Measurements from ENCODE around the gene C14orf119. TPM values are rescaled to one million over a fixed set of nuclear protein-coding genes. Genes with fewer than 3 reads are reported as not detected.

The C14orf119 gene
- polyA plus RNA-seq, 3 donors: 17.5 to 110 (median 106) TPM

- intact Hi-C loops (cut with micrococcal nuclease): loop anchor here (5.0 to 10.0 kb wide), 2 partner anchors 190 to 228 kb away; partner anchors contain the start of genes HOMEZ (in 1 of the 2) and PABPN1 (in 1 of the 2)
- Histone ChIP-seq H2AFZ (ENCODE audit: insufficient read depth, low read depth, low read length, poor library complexity, severe bottlenecking) (peak within 1 kb of the TSS; percentile 89), H3K9ac (ENCODE audit: insufficient read depth, low read length, poor library complexity, severe bottlenecking) (peak within 1 kb of the TSS; percentile 98), H3K4me3 (replicated peaks in 1 of 3; ENCODE audit: low read depth in 2 of 3, low read length in 3 of 3) (peak within 1 kb of the TSS; percentile 80 to 98 (median 88)), H3K36me3 (replicated peaks in 1 of 2; ENCODE audit: control insufficient read depth in 1 of 2, insufficient read depth in 2 of 2, low read length in 2 of 2) (peaks cover 51 to 62% of the 10 kb centered on the region in 2 donors), H3K4me2 (replicated peaks; ENCODE audit: extremely low read depth, low read length, poor library complexity, severe bottlenecking) (peak within 1 kb of the TSS; percentile 88), H3K27me3 (ENCODE audit: control insufficient read depth in 2 of 2, insufficient read depth in 2 of 2, low read length in 2 of 2) (no peaks in the 10 kb centered on the region), H3K79me2 (ENCODE audit: insufficient read depth, low read length) (peaks cover 95% of the 10 kb centered on the region), H3K9me3 (replicated peaks in 1 of 2; ENCODE audit: control insufficient read depth in 1 of 2, insufficient read depth in 1 of 2, low read length in 2 of 2) (no peaks in the 10 kb centered on the region), H3K27ac (ENCODE audit: low read depth in 1 of 2, low read length in 2 of 2) (peak within 1 kb of the TSS; percentile 95 to 96), H3K4me1 (ENCODE audit: control insufficient read depth in 1 of 2, insufficient read depth in 2 of 2, low read length in 2 of 2) (peaks cover 21 to 35% of the 10 kb centered on the region in 2 donors), H4K20me1 (ENCODE audit: insufficient read depth, low read length) (peaks cover 66% of the 10 kb centered on the region)
- Mint-ChIP-seq H3K36me3 (peaks cover 51 to 57% of the 10 kb centered on the region in 2 donors), H3K27ac (no peak within 1 kb of the TSS), H3K4me1 (peaks cover 19% of the 10 kb centered on the region), H3K27me3 (ENCODE audit: low read depth in 3 of 3) (no peaks in the 10 kb centered on the region), H3K9me3 (no peaks in the 10 kb centered on the region), H3K4me3 (no peak within 1 kb of the TSS)
- no peak for TF ChIP-seq CTCF (IDR thresholded peaks at IDR 0.05)
- WGBS (ENCODE audit: insufficient coverage): under 1% methylated on average over 52 of the region's 55 CpGs
- peak in 2 of 3 donors; percentile 55 to 77 for DNase-seq
Measured at GRCh38 chr14:23094666-23095195, 574 bp upstream of the C14orf119 start, which contains the start of gene ACIN1. ACIN1 (minus strand) TSS chr14:23095136; CDS start chr14:23095112, 24 bp downstream.

DNA sequence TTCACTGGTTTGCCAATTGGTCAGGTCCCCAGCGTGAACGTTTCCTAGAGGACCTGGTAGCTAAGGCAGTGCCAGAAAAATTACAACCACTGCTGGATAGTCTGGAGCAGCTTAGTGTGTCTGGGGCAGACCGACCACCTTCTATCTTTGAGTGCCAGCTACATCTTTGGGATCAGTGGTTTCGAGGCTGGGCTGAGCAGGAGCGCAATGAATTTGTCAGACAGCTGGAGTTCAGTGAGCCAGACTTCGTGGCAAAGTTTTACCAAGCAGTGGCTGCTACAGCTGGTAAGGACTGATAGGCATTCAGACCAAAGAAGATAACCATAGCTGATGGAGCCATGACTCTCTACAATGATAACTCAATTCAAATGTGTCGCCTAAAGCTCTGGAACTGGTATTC is 2.5 kb downstream of the C14orf119 start:
- Mint-ChIP-seq H3K4me3 (no peak overlapping the region), H3K4me1 (peaks cover 29% of the 10 kb centered on the region), H3K36me3 (peaks cover 29 to 32% of the 10 kb centered on the region in 2 donors), H3K27me3 (ENCODE audit: low read depth in 3 of 3) (peaks cover 0 to 1% (median under 1%) of the 10 kb centered on the region in 3 donors), H3K9me3 (no peaks in the 10 kb centered on the region), H3K27ac (peak overlapping the region in 2 of 7 donors; percentile 6 to 33)
- Histone ChIP-seq H3K4me3 (replicated peaks in 1 of 3; ENCODE audit: low read depth in 2 of 3, low read length in 3 of 3) (no peak overlapping the region), H3K27me3 (ENCODE audit: control insufficient read depth in 2 of 2, insufficient read depth in 2 of 2, low read length in 2 of 2) (no peaks in the 10 kb centered on the region), H3K4me2 (replicated peaks; ENCODE audit: extremely low read depth, low read length, poor library complexity, severe bottlenecking) (no peak overlapping the region), H3K9ac (ENCODE audit: insufficient read depth, low read length, poor library complexity, severe bottlenecking) (no peak overlapping the region), H3K79me2 (ENCODE audit: insufficient read depth, low read length) (peaks cover 66% of the 10 kb centered on the region), H2AFZ (ENCODE audit: insufficient read depth, low read depth, low read length, poor library complexity, severe bottlenecking) (no peak overlapping the region), H4K20me1 (ENCODE audit: insufficient read depth, low read length) (peaks cover 47% of the 10 kb centered on the region), H3K4me1 (ENCODE audit: control insufficient read depth in 1 of 2, insufficient read depth in 2 of 2, low read length in 2 of 2) (peaks cover 21 to 35% of the 10 kb centered on the region in 2 donors), H3K27ac (ENCODE audit: low read depth in 1 of 2, low read length in 2 of 2) (no peak overlapping the region), H3K36me3 (replicated peaks in 1 of 2; ENCODE audit: control insufficient read depth in 1 of 2, insufficient read depth in 2 of 2, low read length in 2 of 2) (peaks cover 22 to 31% of the 10 kb centered on the region in 2 donors), H3K9me3 (replicated peaks in 1 of 2; ENCODE audit: control insufficient read depth in 1 of 2, insufficient read depth in 1 of 2, low read length in 2 of 2) (no peaks in the 10 kb centered on the region)
- no peak for TF ChIP-seq CTCF (IDR thresholded peaks at IDR 0.05)
- DNase-seq: no peak
- intact Hi-C loops (cut with micrococcal nuclease): loop anchor here (5.0 to 10.0 kb wide), 2 partner anchors 187 to 225 kb away; partner anchors contain the start of genes HOMEZ (in 1 of the 2) and PABPN1 (in 1 of the 2)
- 97% methylated on average over 6 of the region's 7 CpGs for WGBS (ENCODE audit: insufficient coverage)

Measured in CD14-positive monocyte (primary cell).